Tibial nerve (tissue), 4 donors: ENCODE data around the gene GALNT14. TPM values are rescaled to one million over a fixed set of nuclear protein-coding genes. Genes with fewer than 3 reads are reported as not detected.
A peak's percentile ranks its signal among the peaks of the same experiment; 100 is the strongest.

Experiments used
- DNase-seq, 2 donors: peaks; one replicate each; pipeline ENCODE4 v3.0.0-alpha.2; 2019; ENCODE audit warnings: low spot score in 2 of 2
- H3K27ac ChIP-seq, 4 donors: fragments of 200-600 bp; sonication (generic) in 3 of 4; one replicate each; pipeline ENCODE4 v1.5.1; 2017 to 2019; ENCODE audit warnings: mild to moderate bottlenecking in 1 of 4
- H3K27me3 ChIP-seq, 2 donors: fragments of 200-600 bp; sonication (generic) in 1 of 2; one replicate each; pipeline versions ENCODE4 v1.5.1 to v1.6.0; 2017 to 2019
- H3K36me3 ChIP-seq, 3 donors: fragments of 200-600 bp; sonication (generic); one replicate each; pipeline ENCODE4 v1.5.1; 2018 to 2019
- H3K4me1 ChIP-seq, 4 donors: fragments of 200-600 bp; sonication (generic) in 3 of 4; one replicate each; pipeline ENCODE4 v1.5.1; 2017 to 2019
- H3K4me3 ChIP-seq, 4 donors: fragments of 200-600 bp; sonication (generic) in 3 of 4; one replicate each; pipeline ENCODE4 v1.5.1; 2017 to 2019; ENCODE audit warnings: mild to moderate bottlenecking in 1 of 4, moderate library complexity in 1 of 4
- H3K9me3 ChIP-seq, 4 donors: fragments of 200-600 bp; sonication (generic) in 3 of 4; one replicate each; pipeline ENCODE4 v1.5.1; 2017 to 2019
- EP300 ChIP-seq, 2 donors: sonication (generic); formaldehyde crosslinking; IDR thresholded peaks; one replicate each; pipeline ENCODE4 v1.6.1; 2017; ENCODE audit warnings: antibody characterized with exemption in 2 of 2, mild to moderate bottlenecking in 1 of 2
- POLR2A ChIP-seq, 2 donors: fragments of 450-650 bp; IDR thresholded peaks; one replicate each; pipeline ENCODE4 v1.6.1; 2017; ENCODE audit warnings: antibody characterized with exemption in 2 of 2, mild to moderate bottlenecking in 2 of 2, moderate library complexity in 2 of 2
- WGBS, 2 donors: methylation state at CpG; one replicate each; pipeline ENCODE4 v1.1.5; 2018; 5-methylcytosine and 5-hydroxymethylcytosine counted together
- total RNA-seq, 4 donors: library from RNA; depleted of rRNA; stranded (reverse); fragments of >200 nt; gene quantifications; one replicate each; pipeline ENCODE4 v1.1.0, GENCODE V29; 2016
- TF ChIP-seq, protein P1 (sequence below), 5 experiments: fragments of 200-600 bp in 3 of 5; fragments of 450-650 bp in 2 of 5; sonication (generic) in 3 of 5; IDR thresholded peaks; one replicate each; pipeline ENCODE4 v1.5.1; 2016 to 2019; ENCODE audit warnings: antibody characterized with exemption in 5 of 5, mild to moderate bottlenecking in 3 of 5, moderate library complexity in 2 of 5

The GALNT14 gene
- total RNA-seq, 4 donors from 2014 or later = 0.21 to 4.2 (median 0.78) TPM; not detected in 1

DNA sequence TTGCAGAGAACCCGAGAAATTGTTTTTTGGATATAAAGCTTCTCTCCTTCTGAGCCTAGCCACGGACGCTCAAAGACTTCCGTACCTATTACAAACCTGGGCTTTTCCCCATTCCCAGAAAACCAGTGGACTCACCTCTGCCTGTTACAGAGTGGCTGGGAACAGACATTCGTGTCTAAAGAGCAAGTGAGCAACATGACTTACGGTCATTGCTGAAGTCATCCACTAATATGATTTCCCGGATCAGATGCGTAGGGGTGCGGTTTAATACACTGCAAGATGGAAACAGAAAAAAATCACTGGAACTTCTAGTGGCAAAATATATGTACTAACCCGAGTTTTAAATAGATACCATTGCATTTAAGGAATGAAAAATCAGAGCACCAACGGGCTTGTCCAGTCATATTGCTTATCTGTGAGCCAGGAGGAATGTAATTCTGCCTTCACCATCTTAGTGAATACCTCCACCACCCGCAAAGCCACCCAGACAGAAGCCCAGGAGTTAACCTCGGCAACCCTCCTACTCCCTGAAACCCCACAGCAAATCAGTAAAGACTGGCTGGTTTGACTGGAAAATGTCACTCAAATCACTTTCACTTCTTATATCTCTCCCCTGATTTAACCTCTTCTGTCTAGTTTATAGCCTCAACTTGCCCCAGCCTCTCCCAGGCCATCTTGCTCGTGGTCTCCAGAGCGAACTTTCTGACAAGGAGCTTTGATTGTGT, 179.9 kb downstream of the GALNT14 start:
- Histone ChIP-seq H3K36me3 (no peaks in the 10 kb centered on the region), H3K27ac (no peak overlapping the region), H3K4me1 (no peaks in the 10 kb centered on the region), H3K27me3 (no peaks in the 10 kb centered on the region), H3K4me3 (no peak overlapping the region), H3K9me3 (no peaks in the 10 kb centered on the region)
- WGBS, 2 donors = 81 to 85% methylated on average over 15 of the region's 15 CpGs
- DNase-seq = no peak
- no peak for TF ChIP-seq POLR2A (IDR thresholded peaks at IDR 0.05)
- TF ChIP-seq, protein P1, sequence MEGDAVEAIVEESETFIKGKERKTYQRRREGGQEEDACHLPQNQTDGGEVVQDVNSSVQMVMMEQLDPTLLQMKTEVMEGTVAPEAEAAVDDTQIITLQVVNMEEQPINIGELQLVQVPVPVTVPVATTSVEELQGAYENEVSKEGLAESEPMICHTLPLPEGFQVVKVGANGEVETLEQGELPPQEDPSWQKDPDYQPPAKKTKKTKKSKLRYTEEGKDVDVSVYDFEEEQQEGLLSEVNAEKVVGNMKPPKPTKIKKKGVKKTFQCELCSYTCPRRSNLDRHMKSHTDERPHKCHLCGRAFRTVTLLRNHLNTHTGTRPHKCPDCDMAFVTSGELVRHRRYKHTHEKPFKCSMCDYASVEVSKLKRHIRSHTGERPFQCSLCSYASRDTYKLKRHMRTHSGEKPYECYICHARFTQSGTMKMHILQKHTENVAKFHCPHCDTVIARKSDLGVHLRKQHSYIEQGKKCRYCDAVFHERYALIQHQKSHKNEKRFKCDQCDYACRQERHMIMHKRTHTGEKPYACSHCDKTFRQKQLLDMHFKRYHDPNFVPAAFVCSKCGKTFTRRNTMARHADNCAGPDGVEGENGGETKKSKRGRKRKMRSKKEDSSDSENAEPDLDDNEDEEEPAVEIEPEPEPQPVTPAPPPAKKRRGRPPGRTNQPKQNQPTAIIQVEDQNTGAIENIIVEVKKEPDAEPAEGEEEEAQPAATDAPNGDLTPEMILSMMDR (IDR thresholded peaks at IDR 0.05) = no peak
- no peak for TF ChIP-seq EP300 (IDR thresholded peaks at IDR 0.05)

DNA sequence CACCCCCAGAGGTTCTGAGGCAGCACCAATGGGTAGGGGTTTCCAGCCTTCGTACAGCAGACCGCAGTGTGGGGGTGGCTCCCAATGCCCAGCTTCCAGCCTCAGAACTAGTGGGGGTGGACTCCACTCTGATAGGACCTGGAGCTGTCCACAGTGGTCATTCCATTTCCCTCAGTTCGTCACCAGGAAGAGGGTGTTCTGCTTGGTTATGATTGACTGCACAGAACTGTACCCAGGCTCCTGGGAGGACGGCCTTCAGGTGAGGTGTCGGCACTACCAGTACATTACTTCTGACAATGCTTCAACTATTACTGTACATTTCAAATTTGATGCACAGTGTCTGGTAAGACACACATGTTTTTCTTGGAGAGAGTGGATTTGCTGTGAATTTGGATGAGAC, 180.6 kb downstream of the GALNT14 start:
- WGBS, 2 donors = 78 to 96% methylated on average over 3 to 5 of the region's 5 CpGs

DNA sequence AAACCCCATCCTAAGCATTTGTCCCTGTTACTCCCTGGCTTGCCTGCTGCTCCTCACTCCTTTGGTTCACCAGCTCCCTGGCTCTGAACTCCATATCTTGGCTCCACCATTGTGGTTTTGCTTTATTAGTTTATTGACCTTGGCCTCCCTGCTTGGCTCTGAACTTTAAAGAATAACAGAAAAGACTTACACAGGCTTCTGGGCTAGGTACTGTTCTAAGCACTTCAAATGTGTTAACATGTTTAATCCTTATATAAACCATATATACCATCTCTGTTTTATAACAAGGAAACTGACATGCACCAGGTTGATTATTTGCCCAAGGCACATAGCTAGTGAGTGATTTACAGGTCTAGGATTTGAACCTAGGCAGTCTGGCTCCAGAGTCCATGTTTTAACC, 181.2 kb downstream of the GALNT14 start:
- DNase-seq = peak in 1 of 2 donors; percentile 12
- Histone ChIP-seq H3K27ac (no peak overlapping the region), H3K9me3 (no peaks in the 10 kb centered on the region), H3K4me3 (no peak overlapping the region), H3K27me3 (no peaks in the 10 kb centered on the region), H3K4me1 (no peaks in the 10 kb centered on the region), H3K36me3 (no peaks in the 10 kb centered on the region)
- TF ChIP-seq POLR2A (IDR thresholded peaks at IDR 0.05) = no peak

More for the DNA sequence above, 180.6 kb downstream of the GALNT14 start:
- Histone ChIP-seq H3K4me1 (no peaks in the 10 kb centered on the region), H3K27me3 (no peaks in the 10 kb centered on the region), H3K27ac (no peak overlapping the region), H3K4me3 (no peak overlapping the region), H3K36me3 (no peaks in the 10 kb centered on the region), H3K9me3 (no peaks in the 10 kb centered on the region)
- TF ChIP-seq, protein P1 (IDR thresholded peaks at IDR 0.05) = no peak
- TF ChIP-seq EP300 (IDR thresholded peaks at IDR 0.05) (no peak), POLR2A (IDR thresholded peaks at IDR 0.05) (no peak)
- DNase-seq = no peak

DNA sequence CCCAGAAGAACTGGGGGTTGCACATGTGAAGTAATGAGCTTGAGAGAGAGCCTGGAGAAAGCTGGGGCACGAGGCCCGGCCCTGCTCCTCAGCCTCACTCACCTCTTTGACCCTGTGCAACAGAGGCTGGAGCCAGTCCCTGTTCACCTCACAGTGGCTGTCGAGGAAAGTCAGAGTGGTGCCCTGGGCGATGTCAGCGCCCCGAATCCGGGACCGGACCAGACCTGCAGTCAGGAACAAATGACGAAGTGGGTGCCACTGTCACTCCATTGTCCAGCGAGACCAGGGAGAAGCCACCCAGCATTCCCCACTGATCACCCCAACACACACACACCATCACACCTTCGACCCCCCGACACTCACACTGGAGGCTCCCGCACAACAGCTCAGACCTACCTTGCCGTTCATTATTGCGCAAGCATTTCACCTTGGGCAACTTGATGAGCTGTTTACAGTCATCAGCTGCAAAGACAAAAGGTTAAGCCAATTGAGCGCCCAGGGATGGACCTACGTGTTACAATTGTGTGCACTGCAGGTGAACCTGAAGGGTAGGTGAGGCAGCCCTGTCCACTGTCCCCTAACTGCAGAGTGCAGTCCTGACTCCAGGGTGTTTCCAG, 182.6 kb downstream of the GALNT14 start:
- DNase-seq = no peak
- Histone ChIP-seq H3K4me1 (no peaks in the 10 kb centered on the region), H3K27ac (no peak overlapping the region), H3K9me3 (no peaks in the 10 kb centered on the region), H3K4me3 (no peak overlapping the region), H3K36me3 (no peaks in the 10 kb centered on the region), H3K27me3 (no peaks in the 10 kb centered on the region)
- TF ChIP-seq EP300 (IDR thresholded peaks at IDR 0.05) = no peak
- TF ChIP-seq, protein P1 (IDR thresholded peaks at IDR 0.05) = no peak
- no peak for TF ChIP-seq POLR2A (IDR thresholded peaks at IDR 0.05)
- WGBS, 2 donors = 96% methylated on average over 17 of the region's 17 CpGs

DNA sequence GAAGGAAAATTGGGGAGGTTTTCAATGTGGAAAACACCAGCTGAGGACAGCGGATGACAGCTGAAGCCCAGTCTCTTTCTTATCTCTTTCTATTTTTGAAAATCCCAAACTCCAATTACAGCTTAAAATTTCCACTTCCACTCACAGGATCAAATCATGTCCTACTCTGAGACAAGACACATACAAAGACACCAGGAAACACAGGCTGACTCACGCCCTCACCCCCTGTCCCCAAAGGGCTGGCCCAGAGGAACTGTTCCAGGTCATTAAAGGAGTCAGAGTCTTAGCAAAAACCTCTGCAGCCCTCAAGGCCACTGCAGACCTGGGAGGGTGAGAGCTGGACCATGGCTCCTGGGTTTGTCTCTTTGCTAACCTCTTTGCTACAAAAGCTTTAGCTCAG, 187.9 kb downstream of the GALNT14 start:
- Histone ChIP-seq H3K4me3 (no peak overlapping the region), H3K36me3 (no peaks in the 10 kb centered on the region), H3K27ac (no peak overlapping the region), H3K4me1 (no peaks in the 10 kb centered on the region), H3K27me3 (no peaks in the 10 kb centered on the region), H3K9me3 (no peaks in the 10 kb centered on the region)
- 65 to 69% methylated on average over 2 of the region's 2 CpGs for WGBS, 2 donors
- no peak for TF ChIP-seq POLR2A (IDR thresholded peaks at IDR 0.05)
- TF ChIP-seq, protein P1 (IDR thresholded peaks at IDR 0.05) = no peak
- no peak for TF ChIP-seq EP300 (IDR thresholded peaks at IDR 0.05)
- DNase-seq = no peak
